ENCODE data around the gene MYBPHL. TPM values are rescaled to one million over a fixed set of nuclear protein-coding genes. Genes with fewer than 3 reads are reported as not detected.
"Not testable (repeated sequence)": the region's sequence is repeated elsewhere in the genome, so short reads cannot be mapped to it uniquely, and the experiment has no call there.

MYBPHL gene
- total RNA-seq, 3 donors from 2014 or later, result not detected

DNA sequence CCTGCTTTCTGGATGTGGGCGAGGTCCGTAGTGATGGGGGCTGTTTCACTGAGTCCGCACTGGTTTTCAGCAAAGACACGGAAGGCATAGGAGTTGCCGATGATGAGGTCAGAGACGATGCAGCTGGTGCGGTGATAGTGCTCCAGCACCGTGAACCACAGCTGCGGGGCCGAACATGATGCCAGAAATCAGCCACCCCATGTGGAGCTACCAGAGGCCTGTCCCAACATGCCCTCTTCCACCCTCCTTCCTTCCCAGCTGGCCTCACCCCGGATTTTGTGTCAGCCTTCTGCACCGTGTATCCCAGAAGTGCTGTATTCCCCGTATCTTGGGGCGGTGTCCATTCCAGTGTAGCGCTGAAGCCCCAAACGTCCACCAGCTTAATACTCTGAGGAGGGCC, 10.0 kb downstream of the MYBPHL start:
- ATAC-seq (no peak), DNase-seq (no peak)
- no peaks in the 10 kb centered on the region for H3K4me1 Mint-ChIP-seq (ENCODE audit: low read depth)
- H3K9me3 Mint-ChIP-seq, result no peaks in the 10 kb centered on the region
- H3K4me3 Mint-ChIP-seq, result no peak overlapping the region
- H3K36me3 Mint-ChIP-seq (ENCODE audit: insufficient read depth), result no peaks in the 10 kb centered on the region
- H3K27me3 Mint-ChIP-seq (ENCODE audit: low read depth), result peaks cover 20% of the 10 kb centered on the region

- no peaks in the 10 kb centered on the region for H3K4me1 Mint-ChIP-seq (ENCODE audit: low read depth)
- no peak overlapping the region for H3K4me3 Mint-ChIP-seq
- H3K27me3 Mint-ChIP-seq (ENCODE audit: low read depth), result peaks cover 20% of the 10 kb centered on the region
- DNase-seq, result no peak
- H3K36me3 Mint-ChIP-seq (ENCODE audit: insufficient read depth), result no peaks in the 10 kb centered on the region
- H3K9me3 Mint-ChIP-seq, result no peaks in the 10 kb centered on the region
- no peak for ATAC-seq
These were observed 10.9 kb downstream of the MYBPHL start for GRCh38 chr1:109295712-109296415.

DNA sequence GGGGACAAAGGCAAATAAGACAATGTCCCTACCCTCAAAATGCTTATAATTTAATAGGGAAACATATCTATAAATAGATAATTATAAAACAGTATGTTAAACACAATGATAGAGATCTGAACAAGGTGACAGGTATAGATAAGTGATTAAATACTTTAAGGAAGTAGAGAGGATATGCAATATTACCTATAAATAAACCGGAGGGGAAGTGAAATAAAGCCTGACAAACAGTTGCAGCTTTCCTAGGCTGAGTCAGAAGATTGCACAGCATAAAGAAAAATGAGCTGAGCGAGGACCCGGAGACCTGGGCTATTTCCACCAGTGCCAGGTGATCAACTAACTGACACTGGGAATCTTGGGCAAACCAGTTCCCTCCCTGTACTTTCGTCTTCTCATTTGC, 12.3 kb downstream of the MYBPHL start:
- DNase-seq (no peak), ATAC-seq (no peak)
- Mint-ChIP-seq H3K4me1 (ENCODE audit: low read depth) (no peaks in the 10 kb centered on the region), H3K4me3 (no peak overlapping the region), H3K36me3 (ENCODE audit: insufficient read depth) (no peaks in the 10 kb centered on the region), H3K27me3 (ENCODE audit: low read depth) (peaks cover 16% of the 10 kb centered on the region), H3K9me3 (no peaks in the 10 kb centered on the region)

DNA sequence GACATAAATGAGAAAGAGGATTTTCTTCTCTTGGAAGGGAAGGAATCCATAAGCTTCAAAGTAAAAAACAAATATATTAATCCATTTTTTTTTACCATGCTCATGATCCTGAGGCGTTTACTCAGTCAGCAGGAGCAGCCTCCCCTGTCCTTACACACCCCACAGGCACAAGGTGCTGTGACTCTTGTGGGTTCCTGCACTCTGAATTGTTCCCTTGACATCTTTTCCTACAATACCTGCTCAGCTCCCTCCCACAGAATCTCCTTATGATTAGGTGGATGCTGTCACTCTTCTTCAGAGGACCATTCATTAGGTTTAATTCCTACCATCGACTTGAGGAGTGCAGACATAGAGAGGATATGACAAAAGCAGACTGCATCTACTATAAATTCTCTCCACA, 13.8 kb downstream of the MYBPHL start:
- Mint-ChIP-seq H3K36me3 (ENCODE audit: insufficient read depth) (no peaks in the 10 kb centered on the region), H3K27me3 (ENCODE audit: low read depth) (peaks cover 15% of the 10 kb centered on the region), H3K4me1 (ENCODE audit: low read depth) (no peaks in the 10 kb centered on the region), H3K9me3 (no peaks in the 10 kb centered on the region), H3K4me3 (no peak overlapping the region)
- no peak for ATAC-seq
- DNase-seq, result no peak

- no peak for DNase-seq
- ATAC-seq, result no peak
- H3K36me3 Mint-ChIP-seq (ENCODE audit: insufficient read depth), result no peaks in the 10 kb centered on the region
- peaks cover 15% of the 10 kb centered on the region for H3K27me3 Mint-ChIP-seq (ENCODE audit: low read depth)
- H3K4me1 Mint-ChIP-seq (ENCODE audit: low read depth), result no peaks in the 10 kb centered on the region
- no peaks in the 10 kb centered on the region for H3K9me3 Mint-ChIP-seq
- H3K4me3 Mint-ChIP-seq, result no peak overlapping the region
These were observed 14.4 kb downstream of the MYBPHL start for GRCh38 chr1:109292364-109292763.

GRCh38 chr1:109290998-109291397, 15.8 kb downstream of the MYBPHL start:
- H3K4me1 Mint-ChIP-seq (ENCODE audit: low read depth), result no peaks in the 10 kb centered on the region
- no peaks in the 10 kb centered on the region for H3K36me3 Mint-ChIP-seq (ENCODE audit: insufficient read depth)
- peaks cover 15% of the 10 kb centered on the region for H3K27me3 Mint-ChIP-seq (ENCODE audit: low read depth)
- DNase-seq (no peak), ATAC-seq (no peak)
- no peak overlapping the region for H3K4me3 Mint-ChIP-seq
- no peaks in the 10 kb centered on the region for H3K9me3 Mint-ChIP-seq

DNA sequence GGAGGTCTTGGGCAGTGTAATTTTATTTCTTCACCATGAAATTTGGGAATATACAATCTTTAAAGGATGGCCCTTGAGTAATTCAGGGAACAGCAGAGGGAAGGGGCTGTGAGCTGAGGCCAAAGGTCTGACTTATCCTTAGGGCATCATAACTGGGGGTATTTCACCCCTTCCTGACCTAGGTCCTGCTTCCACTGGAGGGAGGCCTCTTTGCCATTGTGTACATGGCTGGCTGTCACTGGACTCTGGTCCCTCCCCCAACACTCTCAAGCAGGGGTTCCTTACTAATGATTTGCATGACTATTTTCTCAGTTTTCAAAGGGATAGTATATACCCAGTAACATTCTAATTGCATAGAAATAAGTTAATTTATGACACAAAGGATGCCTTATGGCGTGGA, 16.7 kb downstream of the MYBPHL start:
- Mint-ChIP-seq H3K36me3 (ENCODE audit: insufficient read depth) (no peaks in the 10 kb centered on the region), H3K27me3 (ENCODE audit: low read depth) (peaks cover 10% of the 10 kb centered on the region), H3K9me3 (no peaks in the 10 kb centered on the region), H3K4me1 (ENCODE audit: low read depth) (no peaks in the 10 kb centered on the region), H3K4me3 (no peak overlapping the region)
- DNase-seq (no peak), ATAC-seq (no peak)

DNA sequence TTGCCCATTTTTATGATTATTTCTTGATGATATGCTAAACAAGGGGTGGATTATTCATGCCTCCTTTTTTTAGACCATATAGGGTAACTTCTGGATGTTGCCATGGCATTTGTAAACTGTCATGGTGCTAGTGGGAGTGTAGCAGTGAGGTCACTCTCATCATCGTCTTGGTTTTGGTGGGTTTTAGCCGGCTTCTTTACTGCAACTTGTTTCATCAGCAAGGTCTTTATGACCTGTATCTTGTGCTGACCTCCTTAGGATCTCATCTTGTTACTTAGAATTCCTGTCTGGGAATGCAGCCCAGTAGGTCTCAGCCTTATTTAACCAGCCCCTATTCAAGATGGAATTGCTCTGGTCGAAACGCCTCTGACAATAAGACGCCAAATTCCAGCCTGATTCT, 20.0 kb downstream of the MYBPHL start:
- peaks cover 13% of the 10 kb centered on the region for H3K4me1 Mint-ChIP-seq (ENCODE audit: low read depth)
- H3K27me3 Mint-ChIP-seq (ENCODE audit: low read depth); H3K4me3 Mint-ChIP-seq; DNase-seq; ATAC-seq; H3K36me3 Mint-ChIP-seq (ENCODE audit: insufficient read depth); H3K9me3 Mint-ChIP-seq: not testable (repeated sequence)

- no peaks in the 10 kb centered on the region for H3K9me3 Mint-ChIP-seq
- H3K27me3 Mint-ChIP-seq (ENCODE audit: low read depth), result peaks cover 6% of the 10 kb centered on the region
- no peaks in the 10 kb centered on the region for H3K36me3 Mint-ChIP-seq (ENCODE audit: insufficient read depth)
- peaks cover 14% of the 10 kb centered on the region for H3K4me1 Mint-ChIP-seq (ENCODE audit: low read depth)
- H3K4me3 Mint-ChIP-seq, result peak overlapping the region; percentile 94
- DNase-seq, result no peak
- ATAC-seq, result peak in 1 of 2 donors; percentile 3
These were observed 22.8 kb downstream of the MYBPHL start for GRCh38 chr1:109283748-109284600.

DNA sequence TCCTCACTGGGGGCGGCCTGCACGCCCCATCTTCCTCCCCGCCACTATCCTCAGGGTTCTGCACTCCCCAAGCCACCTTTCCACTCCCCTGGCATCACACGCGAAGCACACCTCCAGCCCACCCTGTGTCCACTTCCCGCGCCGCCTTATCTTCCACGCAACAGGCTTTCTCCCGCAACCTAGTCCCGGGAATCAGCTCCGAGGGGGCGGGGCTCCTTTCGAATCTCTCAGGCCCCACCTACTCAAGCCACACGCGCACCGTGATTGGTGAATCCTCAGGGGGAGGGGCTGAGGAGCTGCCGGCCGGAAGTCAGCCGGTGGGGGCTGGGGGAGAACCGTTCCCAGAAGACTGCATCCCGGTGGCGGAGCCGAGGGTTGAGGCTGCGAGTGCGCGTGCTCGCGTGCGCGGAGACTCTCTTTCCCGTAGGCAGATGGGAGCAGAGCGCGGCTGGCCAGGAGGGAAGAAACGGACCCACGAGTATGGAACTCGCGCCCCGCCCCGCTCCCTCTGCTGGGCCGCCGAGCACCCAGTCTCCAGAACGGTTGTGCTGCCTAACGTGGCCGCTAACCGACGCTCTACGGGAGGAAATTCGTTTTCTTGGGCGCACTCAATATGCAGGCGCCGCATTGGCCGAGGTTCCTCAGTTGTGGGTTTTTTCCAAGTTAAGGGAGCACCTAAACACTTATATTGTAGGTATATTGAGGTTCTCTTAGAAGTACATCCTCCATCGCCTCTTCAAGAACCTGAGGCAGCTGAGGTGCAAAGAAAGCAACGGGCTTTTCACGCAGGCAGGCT, 23.7 kb downstream of the MYBPHL start, which contains the start of gene PSRC1:
TSS of gene PSRC1 (minus strand) at position 194 of the 796 bp plus-strand sequence.
- no peaks in the 10 kb centered on the region for H3K9me3 Mint-ChIP-seq
- H3K4me1 Mint-ChIP-seq (ENCODE audit: low read depth), result peaks cover 14% of the 10 kb centered on the region
- H3K4me3 Mint-ChIP-seq, result peak within 1 kb of the TSS; percentile 94
- H3K36me3 Mint-ChIP-seq (ENCODE audit: insufficient read depth), result no peaks in the 10 kb centered on the region
- peak; percentile 83 for DNase-seq
- H3K27me3 Mint-ChIP-seq (ENCODE audit: low read depth), result no peaks in the 10 kb centered on the region
- peak; percentile 98 for ATAC-seq

GRCh38 chr1:109282497-109282951, 24.3 kb downstream of the MYBPHL start:
- no peaks in the 10 kb centered on the region for H3K9me3 Mint-ChIP-seq
- H3K36me3 Mint-ChIP-seq (ENCODE audit: insufficient read depth), result no peaks in the 10 kb centered on the region
- H3K4me3 Mint-ChIP-seq, result peak overlapping the region; percentile 94
- H3K4me1 Mint-ChIP-seq (ENCODE audit: low read depth), result peaks cover 14% of the 10 kb centered on the region
- ATAC-seq, result no peak
- no peaks in the 10 kb centered on the region for H3K27me3 Mint-ChIP-seq (ENCODE audit: low read depth)
- DNase-seq, result no peak

DNA sequence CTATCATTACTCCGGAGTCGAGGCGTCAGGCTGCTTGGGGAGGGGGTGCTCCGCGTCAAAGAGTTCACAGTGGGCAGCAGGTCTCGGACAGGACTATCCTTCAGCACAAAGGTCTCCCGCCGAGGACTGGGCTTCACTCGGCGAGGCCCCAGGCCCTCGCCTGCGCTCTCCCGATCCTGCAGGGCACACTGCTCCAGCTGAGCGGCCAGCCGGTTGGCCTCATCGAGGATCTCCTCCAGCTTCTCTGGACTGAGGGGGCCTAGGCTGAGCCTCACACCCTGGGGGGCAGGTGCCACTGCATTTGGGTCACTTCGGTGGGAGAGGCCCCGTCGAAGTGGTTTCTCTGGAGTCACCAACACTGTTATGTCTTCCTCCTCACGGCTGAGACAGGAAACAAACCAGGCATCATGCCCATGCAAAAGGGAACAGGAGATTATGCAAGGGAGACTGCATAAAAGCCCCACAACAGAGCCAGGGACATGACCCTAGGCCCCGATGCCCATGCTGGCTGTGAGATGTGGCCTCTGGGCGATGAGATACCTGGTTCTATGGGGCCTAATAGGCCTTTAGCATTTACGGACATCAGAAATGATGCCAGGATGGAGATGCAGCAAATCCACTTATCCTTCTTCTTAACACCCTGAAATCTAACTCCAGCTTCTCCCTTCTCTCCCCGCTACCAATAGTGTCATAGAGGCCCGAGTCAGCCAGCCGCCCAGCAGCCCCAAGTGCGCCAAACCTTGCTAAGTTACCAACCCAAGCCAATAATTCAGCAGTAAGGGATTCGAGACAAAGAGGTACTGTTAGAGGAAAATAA, 24.9 kb downstream of the MYBPHL start:
- Mint-ChIP-seq H3K9me3 (no peaks in the 10 kb centered on the region), H3K4me1 (ENCODE audit: low read depth) (peaks cover 14% of the 10 kb centered on the region), H3K36me3 (ENCODE audit: insufficient read depth) (no peaks in the 10 kb centered on the region), H3K4me3 (peak overlapping the region; percentile 94), H3K27me3 (ENCODE audit: low read depth) (no peaks in the 10 kb centered on the region)
- ATAC-seq (no peak), DNase-seq (no peak)

DNA sequence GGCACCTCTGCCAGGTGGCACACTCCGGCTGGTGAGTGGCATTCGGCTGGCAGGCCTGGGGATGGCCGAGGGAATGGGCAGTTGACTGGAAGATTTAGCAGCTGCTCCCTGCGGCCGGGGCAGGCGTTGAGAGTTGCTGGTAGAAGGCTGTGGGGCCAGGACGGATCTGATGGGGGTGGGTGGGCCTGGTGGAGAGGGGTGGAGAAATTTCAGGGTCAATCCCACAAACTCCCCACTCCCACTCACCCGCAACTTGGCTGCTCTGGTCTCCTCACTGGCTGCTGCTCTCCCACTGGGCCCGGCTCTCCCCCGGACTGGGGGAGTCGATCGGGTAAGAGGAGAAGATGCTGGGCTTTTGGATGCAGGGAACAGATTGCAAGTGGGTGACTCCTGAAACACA, 25.9 kb downstream of the MYBPHL start:
- Mint-ChIP-seq H3K4me3 (no peak overlapping the region), H3K36me3 (ENCODE audit: insufficient read depth) (no peaks in the 10 kb centered on the region)

More for the DNA sequence above, 25.9 kb downstream of the MYBPHL start:
- DNase-seq, result no peak
- Mint-ChIP-seq H3K9me3 (no peaks in the 10 kb centered on the region), H3K27me3 (ENCODE audit: low read depth) (no peaks in the 10 kb centered on the region), H3K4me1 (ENCODE audit: low read depth) (peaks cover 14% of the 10 kb centered on the region)
- ATAC-seq, result no peak
